HepG2 (cell line): ENCODE results near the gene HDGFL2. TPM values are rescaled to one million over a fixed set of nuclear protein-coding genes. Genes with fewer than 3 reads are reported as not detected.
A peak's percentile ranks its signal among the peaks of the same experiment; 100 is the strongest.

Source experiments
- E2F1 ChIP-seq: sonication (generic); formaldehyde crosslinking; IDR thresholded peaks from 2 replicates; pipeline ENCODE4 v1.5.0; 2020; ENCODE audit warnings: missing genetic modification reagents
- ESRRA ChIP-seq: sonication (generic); formaldehyde crosslinking; IDR thresholded peaks from 2 replicates; pipeline ENCODE4 v1.5.1; 2020; ENCODE audit warnings: mild to moderate bottlenecking, low read depth, missing genetic modification reagents
- LCORL ChIP-seq, 2 experiments: fragments of 450-650 bp in 1 of 2; sonication (generic) in 1 of 2; formaldehyde crosslinking in 1 of 2; IDR thresholded peaks; 2 replicates each; pipeline versions ENCODE4 v1.5.0 to v1.6.1; 2017 to 2020; ENCODE audit warnings: antibody characterized with exemption in 1 of 2, missing genetic modification reagents in 1 of 2
- RERE ChIP-seq: IDR thresholded peaks from 2 replicates; pipeline ENCODE4 v1.6.1; 2016; ENCODE audit warnings: low read depth, missing genetic modification reagents, missing compliant biosample characterization
- ZNF276 ChIP-seq: sonication (generic); formaldehyde crosslinking; IDR thresholded peaks from 2 replicates; pipeline ENCODE4 v1.4.0; 2020; ENCODE audit warnings: mild to moderate bottlenecking, low read depth, missing genetic modification reagents
- ZNF562 ChIP-seq: sonication (generic); formaldehyde crosslinking; IDR thresholded peaks from 2 replicates; pipeline ENCODE4 v1.8.0; 2022; ENCODE audit warnings: missing genetic modification reagents, borderline replicate concordance
- ZNF792 ChIP-seq: IDR thresholded peaks from 2 replicates; pipeline ENCODE4 v1.6.1; 2016
- polyA plus RNA-seq, 8 experiments: library from polyadenylated mRNA; depleted of rRNA in 3 of 8; stranded (reverse) in 7 of 8; unstranded in 1 of 8; fragments of >200 nt; fragmentation: Illumina TruSeq in 4 of 8; extraction: Trizol in 4 of 8; gene quantifications; 2 replicates each; pipeline versions ENCODE4 v1.2.1 to v1.2.3, GENCODE V29; 2011 to 2016; ENCODE audit warnings: low read depth in 4 of 8, missing spikeins in 1 of 8, mixed read lengths in 1 of 8; ENCODE audit not compliant: insufficient read depth in 1 of 8
- total RNA-seq, 5 experiments: library from RNA; depleted of rRNA; stranded (reverse); fragments of >200 nt; fragmentation: Illumina TruSeq; extraction: Trizol; gene quantifications; 2 replicates each; pipeline ENCODE4 v1.2.3, GENCODE V29; 2016; ENCODE audit warnings: low read depth in 1 of 5
- TF ChIP-seq, protein P1 (sequence below): sonication (generic); formaldehyde crosslinking; IDR thresholded peaks from 2 replicates; pipeline ENCODE4 v1.4.0; 2020; ENCODE audit warnings: missing genetic modification reagents
- TF ChIP-seq, protein P2 (sequence below), 2 experiments: sonication (generic) in 1 of 2; formaldehyde crosslinking in 1 of 2; IDR thresholded peaks; 2 replicates each; pipeline versions ENCODE4 v1.4.0 to v1.6.1; 2018 to 2020; ENCODE audit warnings: missing genetic modification reagents in 2 of 2, borderline replicate concordance in 1 of 2, low read depth in 1 of 2, mild to moderate bottlenecking in 1 of 2, missing biosample characterization in 1 of 2
- TF ChIP-seq, protein P3 (sequence below): sonication (generic); formaldehyde crosslinking; IDR thresholded peaks from 2 replicates; pipeline ENCODE4 v1.4.0; 2020; ENCODE audit warnings: missing genetic modification reagents, mild to moderate bottlenecking, borderline replicate concordance

The HDGFL2 gene
- total and polyA plus RNA-seq, 2 of the 13 experiments (the other 11 are each of a cell fraction or from before 2014, with no cell fraction given), result 20.0 to 51.1 TPM

GRCh38 chr19:4457654-4458395 lies 14.3 kb upstream of the HDGFL2 start, which contains the start of gene UBXN6 (continued):
- TF ChIP-seq ZNF276 (CRISPR knock-in tag) (no peak), ESRRA (CRISPR knock-in tag) (no peak), LCORL (IDR thresholded peaks at IDR 0.05) (no peak), LCORL (CRISPR knock-in tag; IDR thresholded peaks at IDR 0.05) (peak; percentile 48; the same call in 1 of the 2 replicates), RERE (CRISPR knock-in tag) (no peak), ZNF562 (CRISPR knock-in tag) (no peak), E2F1 (CRISPR knock-in tag) (no peak), ZNF792 (CRISPR knock-in tag) (0 out of 2 replicates have a peak, but pooled peaks have one; percentile 33)
- TF ChIP-seq, protein P1, sequence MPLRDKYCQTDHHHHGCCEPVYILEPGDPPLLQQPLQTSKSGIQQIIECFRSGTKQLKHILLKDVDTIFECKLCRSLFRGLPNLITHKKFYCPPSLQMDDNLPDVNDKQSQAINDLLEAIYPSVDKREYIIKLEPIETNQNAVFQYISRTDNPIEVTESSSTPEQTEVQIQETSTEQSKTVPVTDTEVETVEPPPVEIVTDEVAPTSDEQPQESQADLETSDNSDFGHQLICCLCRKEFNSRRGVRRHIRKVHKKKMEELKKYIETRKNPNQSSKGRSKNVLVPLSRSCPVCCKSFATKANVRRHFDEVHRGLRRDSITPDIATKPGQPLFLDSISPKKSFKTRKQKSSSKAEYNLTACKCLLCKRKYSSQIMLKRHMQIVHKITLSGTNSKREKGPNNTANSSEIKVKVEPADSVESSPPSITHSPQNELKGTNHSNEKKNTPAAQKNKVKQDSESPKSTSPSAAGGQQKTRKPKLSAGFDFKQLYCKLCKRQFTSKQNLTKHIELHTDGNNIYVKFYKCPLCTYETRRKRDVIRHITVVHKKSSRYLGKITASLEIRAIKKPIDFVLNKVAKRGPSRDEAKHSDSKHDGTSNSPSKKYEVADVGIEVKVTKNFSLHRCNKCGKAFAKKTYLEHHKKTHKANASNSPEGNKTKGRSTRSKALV (CRISPR knock-in tag), result no peak
- TF ChIP-seq, protein P2, sequence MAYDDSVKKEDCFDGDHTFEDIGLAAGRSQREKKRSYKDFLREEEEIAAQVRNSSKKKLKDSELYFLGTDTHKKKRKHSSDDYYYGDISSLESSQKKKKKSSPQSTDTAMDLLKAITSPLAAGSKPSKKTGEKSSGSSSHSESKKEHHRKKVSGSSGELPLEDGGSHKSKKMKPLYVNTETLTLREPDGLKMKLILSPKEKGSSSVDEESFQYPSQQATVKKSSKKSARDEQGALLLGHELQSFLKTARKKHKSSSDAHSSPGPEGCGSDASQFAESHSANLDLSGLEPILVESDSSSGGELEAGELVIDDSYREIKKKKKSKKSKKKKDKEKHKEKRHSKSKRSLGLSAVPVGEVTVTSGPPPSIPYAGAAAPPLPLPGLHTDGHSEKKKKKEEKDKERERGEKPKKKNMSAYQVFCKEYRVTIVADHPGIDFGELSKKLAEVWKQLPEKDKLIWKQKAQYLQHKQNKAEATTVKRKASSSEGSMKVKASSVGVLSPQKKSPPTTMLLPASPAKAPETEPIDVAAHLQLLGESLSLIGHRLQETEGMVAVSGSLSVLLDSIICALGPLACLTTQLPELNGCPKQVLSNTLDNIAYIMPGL (CRISPR knock-in tag; IDR thresholded peaks at IDR 0.05; ENCODE audit: borderline replicate concordance in 1 of 2, low read depth in 1 of 2), result 0 out of 4 replicates have a peak, but pooled peaks of 1 of the 2 experiments have one; percentile 22
- TF ChIP-seq, protein P3, sequence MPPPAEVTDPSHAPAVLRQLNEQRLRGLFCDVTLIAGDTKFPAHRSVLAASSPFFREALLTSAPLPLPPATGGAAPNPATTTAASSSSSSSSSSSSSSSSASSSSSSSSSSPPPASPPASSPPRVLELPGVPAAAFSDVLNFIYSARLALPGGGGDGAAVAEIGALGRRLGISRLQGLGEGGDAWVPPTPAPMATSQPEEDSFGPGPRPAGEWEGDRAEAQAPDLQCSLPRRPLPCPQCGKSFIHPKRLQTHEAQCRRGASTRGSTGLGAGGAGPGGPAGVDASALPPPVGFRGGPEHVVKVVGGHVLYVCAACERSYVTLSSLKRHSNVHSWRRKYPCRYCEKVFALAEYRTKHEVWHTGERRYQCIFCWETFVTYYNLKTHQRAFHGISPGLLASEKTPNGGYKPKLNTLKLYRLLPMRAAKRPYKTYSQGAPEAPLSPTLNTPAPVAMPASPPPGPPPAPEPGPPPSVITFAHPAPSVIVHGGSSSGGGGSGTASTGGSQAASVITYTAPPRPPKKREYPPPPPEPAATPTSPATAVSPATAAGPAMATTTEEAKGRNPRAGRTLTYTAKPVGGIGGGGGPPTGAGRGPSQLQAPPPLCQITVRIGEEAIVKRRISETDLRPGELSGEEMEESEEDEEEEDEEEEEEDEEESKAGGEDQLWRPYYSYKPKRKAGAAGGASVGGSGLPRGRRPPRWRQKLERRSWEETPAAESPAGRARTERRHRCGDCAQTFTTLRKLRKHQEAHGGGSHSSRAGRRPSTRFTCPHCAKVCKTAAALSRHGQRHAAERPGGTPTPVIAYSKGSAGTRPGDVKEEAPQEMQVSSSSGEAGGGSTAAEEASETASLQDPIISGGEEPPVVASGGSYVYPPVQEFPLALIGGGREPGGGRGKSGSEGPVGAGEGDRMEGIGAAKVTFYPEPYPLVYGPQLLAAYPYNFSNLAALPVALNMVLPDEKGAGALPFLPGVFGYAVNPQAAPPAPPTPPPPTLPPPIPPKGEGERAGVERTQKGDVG (CRISPR knock-in tag), result 0 out of 2 replicates have a peak, but pooled peaks have one; percentile 44
